CD4-positive, alpha-beta T cell treated with Interleukin-10 for 1 hour (primary cell): ENCODE measurements around the gene RALGAPA1.
A peak's percentile ranks its signal among the peaks of the same experiment; 100 is the strongest.

ENCODE experiments used
- DNase-seq: peaks from one replicate; pipeline ENCODE4 v3.0.0-alpha.2; 2020

Gene RALGAPA1

DNA sequence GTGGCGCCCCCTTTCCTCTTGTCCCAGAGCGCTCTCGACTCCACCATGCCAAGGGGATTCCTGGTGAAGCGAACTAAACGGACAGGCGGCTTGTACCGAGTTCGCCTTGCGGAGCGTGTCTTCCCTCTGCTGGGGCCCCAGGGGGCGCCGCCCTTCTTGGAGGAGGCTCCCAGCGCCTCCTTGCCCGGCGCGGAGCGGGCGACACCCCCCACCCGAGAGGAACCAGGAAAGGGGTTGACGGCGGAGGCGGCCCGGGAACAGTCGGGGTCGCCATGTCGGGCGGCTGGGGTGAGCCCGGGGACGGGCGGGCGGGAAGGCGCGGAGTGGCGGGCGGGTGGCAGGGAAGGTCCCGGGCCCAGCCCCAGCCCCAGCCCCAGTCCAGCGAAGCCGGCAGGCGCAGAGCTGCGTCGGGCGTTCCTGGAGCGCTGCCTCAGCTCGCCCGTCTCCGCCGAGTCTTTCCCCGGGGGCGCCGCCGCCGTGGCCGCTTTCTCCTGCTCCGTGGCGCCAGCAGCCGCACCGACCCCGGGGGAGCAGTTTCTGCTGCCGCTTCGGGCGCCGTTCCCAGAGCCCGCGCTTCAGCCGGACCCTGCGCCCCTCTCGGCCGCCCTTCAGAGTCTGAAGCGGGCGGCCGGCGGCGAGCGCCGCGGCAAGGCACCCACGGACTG is 274.8 kb downstream of the RALGAPA1 start:
- DNase-seq, result no peak

DNA sequence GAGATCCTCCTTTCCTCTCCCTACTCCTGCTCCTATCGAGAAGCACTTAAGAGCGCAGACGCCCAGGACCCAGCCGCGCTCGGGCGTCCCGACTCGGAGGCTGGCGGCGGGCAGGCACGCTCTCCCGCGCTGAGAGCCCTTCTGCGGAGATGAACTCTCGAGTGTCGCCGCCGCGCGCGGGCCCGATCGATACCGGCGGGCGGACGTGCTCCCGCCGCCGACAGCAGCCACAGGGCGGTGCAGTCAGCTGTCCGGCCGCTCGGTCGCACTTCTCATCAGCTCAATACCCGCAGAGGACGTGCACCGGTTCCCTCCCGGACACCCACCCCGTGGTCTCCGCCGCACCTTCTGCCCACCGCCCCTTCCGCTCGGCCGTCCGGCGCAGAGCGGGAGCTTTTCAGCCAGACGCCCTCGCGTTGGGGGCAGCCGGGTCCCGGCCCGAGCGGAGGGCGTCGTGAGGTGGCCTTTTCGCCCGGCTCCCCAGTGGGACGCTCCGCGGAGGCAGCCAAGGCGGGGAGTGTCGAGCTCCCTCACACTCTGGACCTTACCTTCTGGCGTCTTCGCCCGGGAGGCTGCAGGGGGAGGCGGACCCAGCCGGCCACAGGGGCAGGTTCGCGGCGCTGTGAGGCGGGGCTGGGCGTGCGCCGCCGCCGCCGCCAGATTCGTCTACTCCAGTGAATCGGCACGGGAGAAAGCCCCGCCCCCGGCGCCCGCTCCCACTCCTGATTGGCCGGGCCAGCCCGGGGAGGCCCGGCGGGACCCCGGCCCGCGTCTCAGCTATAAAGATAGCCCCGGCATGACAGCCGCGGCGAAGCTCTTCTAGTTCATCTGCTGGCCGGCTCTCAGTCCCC is 275.5 kb downstream of the RALGAPA1 start, which contains the start of gene INSM2:
Gene INSM2 (plus strand): TSS at position 808 of the 851 bp plus-strand sequence. CDS start 89 bp downstream, outside the sequence.
- peak; percentile 47 for DNase-seq

DNA sequence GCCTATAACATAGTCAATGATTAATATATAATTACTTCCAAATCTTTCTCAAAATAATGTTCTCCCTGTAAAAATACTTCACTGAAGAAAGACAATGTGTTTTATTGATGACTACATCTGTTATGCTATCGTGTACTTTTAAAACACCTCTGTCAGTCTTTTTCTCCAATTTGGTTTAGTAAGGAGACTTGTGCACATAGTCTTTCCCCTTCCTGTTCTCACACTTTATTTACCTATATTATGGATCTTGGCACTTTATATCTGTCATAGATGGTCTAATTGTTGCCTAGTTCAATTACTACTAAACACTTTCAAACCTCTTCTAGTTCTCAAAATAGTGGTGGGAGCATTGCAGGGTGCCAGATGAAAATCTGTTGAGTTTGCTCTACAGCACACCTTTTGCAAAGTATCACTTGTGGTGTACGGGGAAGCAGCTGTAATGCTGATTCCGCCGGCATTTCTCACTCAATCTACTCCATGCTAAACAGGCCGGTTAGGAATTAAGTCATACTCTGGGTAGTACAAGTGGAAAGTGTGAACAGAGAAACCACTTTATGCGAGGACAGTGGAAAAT is 276.2 kb downstream of the RALGAPA1 start:
- DNase-seq, result no peak

DNA sequence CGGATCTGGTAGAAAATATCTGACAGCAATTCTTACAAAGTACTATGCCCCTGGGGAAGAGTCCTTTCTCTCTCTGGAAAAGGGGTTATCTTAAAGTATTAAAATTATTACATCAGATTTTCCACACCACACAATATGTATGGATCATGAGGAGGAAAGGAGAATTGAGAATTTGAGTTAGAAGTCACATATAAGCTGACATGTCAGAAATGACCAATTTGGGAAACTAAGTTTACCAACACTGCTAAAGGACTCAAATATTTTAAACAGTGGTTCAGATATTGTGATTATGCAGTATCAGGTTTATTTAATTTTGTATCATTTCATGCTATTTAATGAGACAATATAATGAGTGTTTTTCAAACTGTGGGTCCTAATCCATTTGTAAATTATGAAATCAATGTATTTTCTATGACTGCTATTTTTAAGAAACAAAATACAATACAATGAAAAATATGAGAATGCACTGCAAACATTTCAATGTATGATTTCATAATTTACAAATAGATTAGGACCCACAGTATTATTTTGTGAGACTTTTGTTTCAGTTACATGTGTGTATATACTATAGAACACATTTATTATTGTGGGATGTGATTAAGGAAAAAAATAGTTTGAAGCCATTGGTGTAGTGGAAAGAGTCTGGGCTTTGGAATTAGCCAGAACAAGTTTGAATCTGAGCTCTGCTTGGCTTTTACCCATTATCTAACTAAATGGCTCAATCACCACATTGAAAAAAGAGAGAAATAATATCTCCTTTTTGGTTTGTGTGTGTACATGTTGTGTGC is 276.9 kb downstream of the RALGAPA1 start:
- DNase-seq, result no peak

DNA sequence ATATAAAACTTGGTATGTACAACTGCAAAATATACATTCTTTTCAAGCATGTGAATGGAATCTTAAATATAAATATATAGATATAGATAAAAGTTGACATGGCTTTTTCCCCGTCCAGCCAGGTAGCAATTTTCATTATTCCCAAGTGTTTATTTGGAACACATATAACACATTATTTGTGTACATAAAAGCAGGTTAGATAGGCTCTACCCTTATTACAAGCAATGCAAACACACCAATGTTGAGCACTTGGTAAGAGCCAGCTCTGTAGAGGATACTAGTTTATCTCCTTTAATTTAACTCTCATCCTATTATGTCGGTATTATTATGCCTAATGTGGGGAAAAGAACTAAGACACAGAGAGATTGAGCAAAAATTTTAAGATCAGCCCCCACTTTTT is 282.1 kb downstream of the RALGAPA1 start:
- DNase-seq, result no peak

DNA sequence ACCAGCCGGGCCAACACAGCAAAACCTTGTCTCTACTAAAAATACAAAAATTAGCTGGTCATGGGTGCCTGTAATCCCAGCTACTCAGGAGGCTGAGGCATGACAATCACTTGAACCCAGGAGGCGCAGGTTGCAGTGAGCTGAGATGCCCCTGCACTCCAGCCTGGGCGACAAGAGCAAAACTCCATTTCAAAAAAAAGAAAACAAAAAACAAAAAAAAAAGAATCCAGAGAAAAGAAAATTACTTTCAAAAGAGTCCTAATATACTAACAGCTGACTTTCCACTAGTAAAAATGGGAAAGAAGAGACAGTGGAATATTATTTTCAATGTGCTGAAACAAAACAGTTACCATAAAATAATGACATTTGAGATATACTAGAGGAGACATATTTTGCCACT is 283.4 kb downstream of the RALGAPA1 start:
- no peak for DNase-seq

DNA sequence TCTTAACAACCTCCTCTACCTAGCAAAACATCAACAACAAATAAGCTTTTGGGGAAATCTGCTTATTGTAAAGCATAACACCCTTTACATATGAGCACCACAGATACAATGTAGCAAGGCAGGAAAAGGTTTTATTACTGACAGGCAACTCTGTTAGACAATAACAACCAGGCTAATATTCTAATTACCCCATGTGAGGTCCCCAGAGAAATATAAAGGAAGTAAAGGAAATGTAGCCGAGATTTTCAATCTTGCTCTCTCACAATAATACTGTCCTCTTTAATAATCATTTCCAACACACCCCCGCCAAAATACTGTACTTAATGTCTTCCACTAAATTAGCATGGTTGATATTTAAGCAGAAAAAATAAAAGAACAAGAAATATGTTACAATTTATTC is 289.1 kb downstream of the RALGAPA1 start:
- DNase-seq, result no peak

DNA sequence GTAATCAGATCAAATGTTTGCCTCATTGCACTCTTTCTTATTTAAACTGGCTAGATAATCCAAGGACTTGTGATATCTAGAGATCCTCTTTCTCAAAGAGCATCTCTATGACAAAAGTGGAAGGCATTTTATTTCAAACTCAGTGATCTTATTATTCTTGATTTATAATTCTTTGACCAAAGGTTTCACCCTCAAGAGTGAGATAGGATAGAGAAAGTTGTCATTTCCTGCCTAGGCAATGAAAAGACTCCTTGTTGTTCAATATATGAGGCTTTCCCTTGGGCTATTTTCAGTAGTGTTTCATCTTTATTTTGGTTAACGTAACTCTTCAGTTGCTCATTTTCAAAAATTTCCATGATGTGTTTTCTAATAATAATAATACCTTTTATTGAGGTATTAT is 293.2 kb downstream of the RALGAPA1 start:
- no peak for DNase-seq

DNA sequence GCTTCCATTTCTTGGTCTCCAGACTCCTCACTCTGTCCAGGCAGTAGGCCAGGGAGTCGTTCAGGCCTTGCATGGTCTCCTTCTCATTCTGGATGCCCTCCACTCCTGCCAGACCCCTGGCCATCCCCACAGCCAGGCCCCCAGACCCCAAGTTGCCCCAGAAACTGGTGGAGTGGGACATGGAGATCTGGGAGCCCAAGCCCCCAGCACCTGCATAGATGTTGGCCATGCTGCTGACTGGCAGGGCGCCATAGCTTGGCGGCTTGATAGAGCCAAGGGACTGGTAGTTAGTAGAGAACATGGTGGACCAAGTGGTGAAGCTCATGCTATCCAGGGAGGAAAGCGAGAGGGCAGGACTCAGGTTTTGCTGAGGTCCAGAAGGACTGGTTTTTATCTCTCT is 296.3 kb downstream of the RALGAPA1 start:
- DNase-seq, result no peak

DNA sequence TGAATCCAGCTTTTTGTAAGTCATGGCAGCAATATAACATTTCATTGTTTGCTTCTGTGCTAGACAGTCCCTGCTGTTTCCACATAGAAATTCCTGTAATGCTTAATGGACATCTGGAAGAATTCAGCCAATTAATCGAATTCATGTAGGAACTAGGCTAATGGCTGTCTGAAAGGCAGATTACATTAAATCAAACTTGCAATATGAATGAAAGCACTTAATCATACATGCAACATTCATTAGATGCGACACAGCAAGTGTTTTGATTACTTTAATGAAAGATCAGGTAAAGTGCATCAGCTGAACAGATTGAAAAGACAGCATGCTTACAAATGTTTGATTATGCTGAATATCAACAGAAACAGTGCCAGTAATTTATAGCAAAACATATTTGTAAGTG is 299.2 kb downstream of the RALGAPA1 start:
- DNase-seq, result no peak

DNA sequence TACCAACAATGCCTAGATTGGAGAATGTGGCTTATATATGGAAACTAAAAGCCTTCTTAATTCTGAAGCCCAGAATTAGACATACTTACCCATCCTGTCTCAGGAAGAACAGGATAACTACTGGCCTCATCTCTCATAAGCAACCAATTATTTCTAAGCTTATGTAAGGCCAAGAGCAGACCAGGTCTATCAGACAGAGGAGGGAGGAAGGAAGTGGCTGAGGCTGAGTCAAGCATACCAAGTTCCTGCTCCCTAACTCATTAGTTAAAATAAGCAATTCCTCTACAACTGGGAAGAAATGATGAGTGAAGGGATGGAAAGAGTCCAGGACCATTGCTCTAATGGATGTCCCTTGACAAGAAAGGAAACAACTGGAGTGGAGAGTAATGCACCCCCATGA is 302.2 kb downstream of the RALGAPA1 start:
- DNase-seq, result no peak

DNA sequence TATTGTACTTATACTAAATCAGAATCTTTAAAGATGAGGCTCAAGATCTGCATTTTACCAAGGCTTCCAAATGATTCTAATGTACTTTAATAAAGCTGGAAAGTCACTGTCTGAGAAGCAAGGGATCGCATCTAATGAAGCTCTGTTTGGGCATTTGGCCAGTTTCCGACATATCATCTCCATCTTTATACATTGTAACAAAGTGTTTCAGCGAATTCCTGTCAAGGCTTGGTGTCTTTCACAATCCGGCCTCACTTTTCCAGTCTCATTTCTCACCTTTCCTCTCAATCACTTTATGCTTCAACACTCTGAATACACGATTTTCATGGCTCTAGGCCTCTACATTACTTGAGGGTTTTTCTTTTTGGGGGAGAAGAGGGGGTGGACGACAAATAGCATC is 302.6 kb downstream of the RALGAPA1 start:
- DNase-seq, result no peak

DNA sequence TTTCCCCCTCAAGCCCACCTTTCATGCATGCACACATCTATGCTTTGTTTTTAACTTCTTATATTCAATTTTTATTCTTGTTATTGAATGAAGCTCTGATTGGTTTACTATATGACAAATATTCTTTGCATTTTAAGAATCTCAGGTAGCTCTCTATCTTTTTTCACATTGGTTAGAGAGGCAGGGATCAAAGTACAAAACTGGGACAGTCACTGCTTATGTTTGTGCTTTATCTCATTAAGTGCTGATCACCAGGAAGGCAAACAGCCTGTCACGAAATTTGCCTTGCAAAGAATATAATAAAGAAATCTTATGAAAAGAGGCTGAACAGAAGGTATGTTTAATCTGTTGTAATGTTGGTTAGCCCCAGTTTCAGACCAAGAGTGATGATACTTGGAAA is 304.8 kb downstream of the RALGAPA1 start:
- no peak for DNase-seq

DNA sequence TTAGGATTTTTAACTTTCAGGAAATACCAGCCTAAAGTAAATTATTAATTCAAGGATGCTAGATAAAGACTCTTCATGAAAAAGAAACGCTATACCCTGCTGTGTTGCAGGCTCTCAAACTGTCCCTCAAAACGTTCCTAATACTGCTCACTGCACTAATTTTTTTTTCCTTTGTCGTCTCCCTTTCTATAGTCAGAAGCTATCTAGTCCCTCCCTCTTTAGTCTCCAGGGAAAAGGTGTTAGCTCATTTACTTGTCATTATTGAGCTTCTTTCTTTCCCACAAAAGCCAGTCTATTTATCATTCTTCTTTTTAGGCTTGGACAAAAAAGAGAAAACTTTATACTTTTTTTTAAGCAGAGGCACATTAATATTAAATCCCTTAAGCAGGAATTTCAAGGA is 305.4 kb downstream of the RALGAPA1 start:
- DNase-seq, result no peak

DNA sequence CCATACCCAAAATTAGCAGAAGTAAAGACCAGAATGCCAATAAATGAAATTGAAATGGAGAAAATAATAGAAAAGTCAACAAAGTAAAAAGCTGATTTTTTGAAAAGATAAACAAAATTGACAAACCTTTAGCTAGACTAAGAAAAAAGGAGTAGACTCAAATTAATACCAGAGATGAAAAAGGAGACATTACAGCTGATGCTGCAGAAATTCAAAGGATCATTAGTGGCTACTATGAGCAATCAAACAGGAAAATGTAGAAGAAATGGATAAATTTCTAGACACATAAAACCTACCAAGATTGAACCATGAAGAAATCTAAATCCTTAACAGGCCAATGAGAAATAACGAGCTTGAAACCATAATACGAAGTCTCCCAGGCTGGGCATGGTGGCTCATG is 309.9 kb downstream of the RALGAPA1 start:
- DNase-seq, result no peak

DNA sequence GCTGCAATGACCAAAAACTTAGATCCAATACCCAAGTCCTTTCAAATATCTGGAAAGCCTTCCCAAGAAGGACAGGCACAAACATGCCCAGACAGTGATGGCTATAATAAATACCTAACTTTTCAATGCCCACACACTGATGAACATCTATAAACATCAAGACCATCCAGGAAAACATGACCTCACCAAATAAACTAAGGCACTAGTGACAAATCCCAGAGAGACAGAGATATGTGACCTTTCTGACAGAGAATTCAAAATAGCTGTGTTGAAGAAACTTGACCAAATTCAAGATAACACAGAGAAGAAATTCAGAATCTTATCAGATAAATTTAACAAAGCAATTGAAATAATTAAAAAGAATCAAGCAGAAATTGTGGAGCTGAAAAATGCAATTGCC is 313.8 kb downstream of the RALGAPA1 start:
- DNase-seq, result no peak

DNA sequence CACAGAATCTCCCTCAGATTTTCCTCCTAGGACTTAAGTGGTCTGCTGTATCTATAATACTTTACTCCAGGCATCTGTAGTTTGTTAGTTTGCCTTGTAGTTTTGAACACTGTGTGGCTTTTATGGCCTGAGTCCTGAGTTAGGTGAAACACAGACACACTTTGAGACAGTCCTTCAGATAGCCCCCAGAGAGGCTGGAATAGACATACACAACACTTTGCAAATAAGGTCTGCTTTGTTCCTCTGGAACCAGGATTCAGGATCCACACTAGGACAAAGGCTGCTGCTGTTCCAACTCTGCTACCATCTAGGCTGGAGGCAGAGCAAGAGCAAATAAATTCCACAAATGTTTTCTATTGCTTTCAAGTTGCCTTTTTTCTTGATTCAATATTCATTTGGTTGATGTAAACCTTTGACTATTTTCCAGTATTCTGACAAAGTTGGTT is 316.5 kb downstream of the RALGAPA1 start:
- no peak for DNase-seq
